HG03571 (cell line): ENCODE results near the gene PPP1R3C.

Source experiments
- ATAC-seq: cut with Tn5 transposase; IDR thresholded peaks from one replicate; pipeline ENCODE4 v1.9.1; 2021; ENCODE audit not compliant: unreplicated experiment

Gene PPP1R3C

GRCh38 chr10:91632671-91633550, at the start of gene PPP1R3C:
Gene PPP1R3C (minus strand): TSS chr10:91633071. CDS start chr10:91632969, 102 bp downstream.
- ATAC-seq, result no peak

- no peak for ATAC-seq
These were observed 48.7 kb upstream of the PPP1R3C start for GRCh38 chr10:91681361-91682276.

GRCh38 chr10:91680487-91680886, 47.6 kb upstream of the PPP1R3C start:
- ATAC-seq, result no peak

GRCh38 chr10:91679296-91679695, 46.4 kb upstream of the PPP1R3C start:
- no peak for ATAC-seq

- no peak for ATAC-seq
These were observed 45.0 kb upstream of the PPP1R3C start for GRCh38 chr10:91677911-91678310.

GRCh38 chr10:91672021-91672608, 39.2 kb upstream of the PPP1R3C start:
- ATAC-seq, result no peak

GRCh38 chr10:91668913-91669312, 36.0 kb upstream of the PPP1R3C start:
- no peak for ATAC-seq

GRCh38 chr10:91665842-91666241, 33.0 kb upstream of the PPP1R3C start:
- no peak for ATAC-seq

- ATAC-seq, result no peak
These were observed 31.6 kb upstream of the PPP1R3C start for GRCh38 chr10:91664426-91664825.

GRCh38 chr10:91662993-91663392, 30.1 kb upstream of the PPP1R3C start:
- no peak for ATAC-seq

- no peak for ATAC-seq
These were observed 20.5 kb upstream of the PPP1R3C start for GRCh38 chr10:91653219-91653870.

GRCh38 chr10:91652364-91652763, 19.5 kb upstream of the PPP1R3C start:
- no peak for ATAC-seq

- ATAC-seq, result no peak
These were observed 10.8 kb upstream of the PPP1R3C start for GRCh38 chr10:91643700-91644099.

GRCh38 chr10:91642831-91643692, 10.2 kb upstream of the PPP1R3C start:
- ATAC-seq, result no peak

GRCh38 chr10:91636892-91637291, 4.0 kb upstream of the PPP1R3C start:
- ATAC-seq, result no peak

GRCh38 chr10:91635401-91636400, 2.8 kb upstream of the PPP1R3C start:
- no peak for ATAC-seq

- no peak for ATAC-seq
These were observed 2.0 kb upstream of the PPP1R3C start for GRCh38 chr10:91634898-91635297.

- ATAC-seq, result no peak
These were observed 1.4 kb upstream of the PPP1R3C start for GRCh38 chr10:91634246-91634645.

- ATAC-seq, result no peak
These were observed 2.2 kb downstream of the PPP1R3C start for GRCh38 chr10:91630625-91631024.
